Measurements from ENCODE around the gene CCDC68.

The CCDC68 gene

DNA sequence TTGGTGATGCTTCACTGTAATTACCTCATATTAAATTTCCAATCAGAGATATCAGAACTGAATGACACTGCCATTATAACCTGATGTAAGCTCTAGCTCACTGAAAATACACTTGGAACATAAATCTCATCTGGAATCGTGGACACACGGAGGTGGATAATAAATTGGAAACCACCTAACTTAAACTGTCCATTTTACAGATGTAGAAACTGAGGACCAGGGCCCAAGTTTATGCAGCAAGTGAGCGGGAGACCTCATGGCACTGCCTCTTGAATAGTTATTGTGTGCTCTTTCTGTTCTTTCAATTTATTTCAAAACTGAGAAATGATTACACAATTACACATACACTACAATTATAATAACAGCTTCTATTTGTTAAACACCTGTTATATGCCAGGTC, 20.8 kb downstream of the CCDC68 start:
- H3K27ac ChIP-seq (ENCODE audit: extremely low read depth, low read depth, low read length) = no peak overlapping the region
- H3K9me3 ChIP-seq (ENCODE audit: control insufficient read depth, insufficient read depth, low read depth, low read length) = no peaks in the 10 kb centered on the region
- no peak overlapping the region for H3K4me3 ChIP-seq (ENCODE audit: low read depth, low read length)
- ChIA-PET POLR2A (no interaction called here), CTCF (interaction anchor here (0.7 kb wide), 1 partner anchor 13 kb away, joined by 3 read pairs; no protein-coding TSS in a partner anchor)
- H3K4me1 ChIP-seq (ENCODE audit: control insufficient read depth, insufficient read depth, low read length) = peaks cover 4% of the 10 kb centered on the region
- TF ChIP-seq ZNF175 (tag by site-specific recombination; IDR thresholded peaks at IDR 0.05) = no peak
- TF ChIP-seq AEBP2 (tag by site-specific recombination; IDR thresholded peaks at IDR 0.05; ENCODE audit: borderline replicate concordance) = no peak
- TF ChIP-seq REST (tag by site-specific recombination; IDR thresholded peaks at IDR 0.05) = no peak
- no peak for TF ChIP-seq ZNF112 (tag by site-specific recombination; IDR thresholded peaks at IDR 0.05)
- TF ChIP-seq ZNF114 (tag by site-specific recombination; IDR thresholded peaks at IDR 0.05) = no peak
- TF ChIP-seq ZNF707 (tag by site-specific recombination; IDR thresholded peaks at IDR 0.05) = no peak
- TF ChIP-seq ZNF292 (tag by site-specific recombination; IDR thresholded peaks at IDR 0.05; ENCODE audit: borderline replicate concordance, low read depth) = no peak
- no peak for TF ChIP-seq OVOL3 (tag by site-specific recombination; IDR thresholded peaks at IDR 0.05)
- TF ChIP-seq, protein P1, sequence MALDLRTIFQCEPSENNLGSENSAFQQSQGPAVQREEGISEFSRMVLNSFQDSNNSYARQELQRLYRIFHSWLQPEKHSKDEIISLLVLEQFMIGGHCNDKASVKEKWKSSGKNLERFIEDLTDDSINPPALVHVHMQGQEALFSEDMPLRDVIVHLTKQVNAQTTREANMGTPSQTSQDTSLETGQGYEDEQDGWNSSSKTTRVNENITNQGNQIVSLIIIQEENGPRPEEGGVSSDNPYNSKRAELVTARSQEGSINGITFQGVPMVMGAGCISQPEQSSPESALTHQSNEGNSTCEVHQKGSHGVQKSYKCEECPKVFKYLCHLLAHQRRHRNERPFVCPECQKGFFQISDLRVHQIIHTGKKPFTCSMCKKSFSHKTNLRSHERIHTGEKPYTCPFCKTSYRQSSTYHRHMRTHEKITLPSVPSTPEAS (tag by site-specific recombination; IDR thresholded peaks at IDR 0.05) = no peak
- TF ChIP-seq ZNF837 (tag by site-specific recombination; IDR thresholded peaks at IDR 0.05) = no peak
- TF ChIP-seq ZNF211 (tag by site-specific recombination; IDR thresholded peaks at IDR 0.05; ENCODE audit: low read depth) = no peak
- TF ChIP-seq ZBTB20 (tag by site-specific recombination; IDR thresholded peaks at IDR 0.05) = no peak
- TF ChIP-seq ZNF776 (tag by site-specific recombination; IDR thresholded peaks at IDR 0.05; ENCODE audit: borderline replicate concordance) = no peak
- TF ChIP-seq ZNF501 (tag by site-specific recombination; IDR thresholded peaks at IDR 0.05) = no peak
- no peak for TF ChIP-seq ZSCAN23 (tag by site-specific recombination; IDR thresholded peaks at IDR 0.05)
- no peak for TF ChIP-seq ZNF155 (tag by site-specific recombination; IDR thresholded peaks at IDR 0.05)
- TF ChIP-seq SP2 (tag by site-specific recombination; IDR thresholded peaks at IDR 0.05) = no peak
- no peak for TF ChIP-seq ZNF174 (tag by site-specific recombination; IDR thresholded peaks at IDR 0.05)
- TF ChIP-seq ATF2 (tag by site-specific recombination; IDR thresholded peaks at IDR 0.05; ENCODE audit: low read depth) = no peak
- TF ChIP-seq GLIS2 (tag by site-specific recombination; IDR thresholded peaks at IDR 0.05) = no peak
- peaks cover 0 to 20% of the 10 kb centered on the region in 2 experiments; a peak in 1 of 3 replicates for H3K36me3 ChIP-seq (ENCODE audit: control insufficient read depth in 2 of 2, insufficient read depth in 1 of 2, low read length in 2 of 2)

All from HEK293 (cell line).